WTC11 (cell line): ENCODE results near the gene MAPT. TPM values are rescaled to one million over a fixed set of nuclear protein-coding genes. Genes with fewer than 3 reads are reported as not detected.

ENCODE experiments used
- ATAC-seq: fragments of 200-7000 bp; cut with Tn5 transposase; 2 replicates; pipeline ENCODE4 v1.10.0; 2021; ENCODE audit warnings: mild to moderate bottlenecking, moderate library complexity
- CTCF ChIA-PET: fragments of 300-600 bp; sonication (Branson Sonifier 250); formaldehyde crosslinking; loops from one replicate; lab custom pipeline; 2021; ENCODE audit warnings: antibody characterized with exemption; lab: Charles Lee
- POLR2A ChIA-PET: fragments of 350-600 bp; sonication (Branson Sonifier 250); formaldehyde crosslinking; loops from one replicate; lab custom pipeline; 2021; ENCODE audit warnings: antibody characterized with exemption; lab: Charles Lee
- DNase-seq: peaks from one replicate; pipeline ENCODE4 v3.0.0; 2021; ENCODE audit warnings: low spot score
- H3K27ac Mint-ChIP-seq: 2 replicates; pipeline ENCODE4 v1.8.0; 2021; ENCODE audit warnings: mixed read lengths
- H3K27me3 Mint-ChIP-seq: 2 replicates; pipeline ENCODE4 v1.8.0; 2021; ENCODE audit warnings: low read depth, mild to moderate bottlenecking, moderate library complexity, mixed read lengths
- H3K36me3 Mint-ChIP-seq: 2 replicates; pipeline ENCODE4 v1.8.0; 2021; ENCODE audit warnings: mixed read lengths
- H3K4me1 Mint-ChIP-seq: 2 replicates; pipeline ENCODE4 v1.8.0; 2022; ENCODE audit warnings: mixed read lengths
- H3K4me3 Mint-ChIP-seq: 2 replicates; pipeline ENCODE4 v1.8.0; 2021; ENCODE audit warnings: mild to moderate bottlenecking, moderate library complexity, mixed read lengths
- H3K9me3 Mint-ChIP-seq: 2 replicates; pipeline ENCODE4 v1.8.0; 2021; ENCODE audit warnings: mixed read lengths
- E2F1 ChIP-seq: sonication (generic); formaldehyde crosslinking; IDR thresholded peaks from 2 replicates; pipeline ENCODE4 v1.8.0; 2022; ENCODE audit warnings: mild to moderate bottlenecking, missing genetic modification reagents
- ETV6 ChIP-seq: sonication (generic); formaldehyde crosslinking; IDR thresholded peaks from 2 replicates; pipeline ENCODE4 v1.8.1; 2022; ENCODE audit warnings: mild to moderate bottlenecking, missing genetic modification reagents
- FOXP1 ChIP-seq: sonication (generic); formaldehyde crosslinking; IDR thresholded peaks from 2 replicates; pipeline ENCODE4 v1.8.0; 2022; ENCODE audit warnings: missing genetic modification reagents, mild to moderate bottlenecking, moderate library complexity, borderline replicate concordance
- HMGA2 ChIP-seq: fragments of 250-450 bp; sonication (Bioruptor Pico); IDR thresholded peaks from 2 replicates; pipeline ENCODE4 v1.4.0; 2021; ENCODE audit warnings: mild to moderate bottlenecking, moderate library complexity
- MAX ChIP-seq: sonication (generic); formaldehyde crosslinking; IDR thresholded peaks from 2 replicates; pipeline ENCODE4 v1.8.0; 2022; ENCODE audit warnings: mild to moderate bottlenecking, missing genetic modification reagents
- OVOL2 ChIP-seq: fragments of 250-450 bp; sonication (Bioruptor Pico); IDR thresholded peaks from 2 replicates; pipeline ENCODE4 v1.9.0; 2021; ENCODE audit warnings: mild to moderate bottlenecking, borderline replicate concordance
- PRDM15 ChIP-seq: sonication (generic); formaldehyde crosslinking; IDR thresholded peaks from 2 replicates; pipeline ENCODE4 v1.8.0; 2022; ENCODE audit warnings: missing genetic modification reagents
- USF2 ChIP-seq: sonication (generic); formaldehyde crosslinking; IDR thresholded peaks from 2 replicates; pipeline ENCODE4 v1.8.1; 2023; ENCODE audit warnings: mild to moderate bottlenecking, missing genetic modification reagents, moderate library complexity
- ZBTB21 ChIP-seq: sonication (generic); formaldehyde crosslinking; IDR thresholded peaks from 2 replicates; pipeline ENCODE4 v1.8.1; 2023; ENCODE audit warnings: mild to moderate bottlenecking, missing genetic modification reagents, borderline replicate concordance
- ZNF121 ChIP-seq: sonication (generic); formaldehyde crosslinking; IDR thresholded peaks from 2 replicates; pipeline ENCODE4 v1.8.0; 2023; ENCODE audit warnings: missing genetic modification reagents
- ZNF219 ChIP-seq: sonication (generic); formaldehyde crosslinking; IDR thresholded peaks from 2 replicates; pipeline ENCODE4 v1.8.0; 2023; ENCODE audit warnings: missing genetic modification reagents, mild to moderate bottlenecking, borderline replicate concordance
- ZNF423 ChIP-seq: fragments of 250-450 bp; sonication (Bioruptor Pico); IDR thresholded peaks from 2 replicates; pipeline ENCODE4 v2.1.2; 2022; ENCODE audit warnings: mild to moderate bottlenecking, moderate library complexity
- ZNF512 ChIP-seq: sonication (generic); formaldehyde crosslinking; IDR thresholded peaks from 2 replicates; pipeline ENCODE4 v1.8.1; 2022; ENCODE audit warnings: missing genetic modification reagents, borderline replicate concordance
- total RNA-seq: library from RNA; stranded (reverse); gene quantifications from 3 replicates; pipeline ENCODE4 v1.2.3, GENCODE V29; 2021
- TF ChIP-seq, protein P1 (sequence below): fragments of 250-450 bp; sonication (Bioruptor Pico); IDR thresholded peaks from 2 replicates; pipeline ENCODE4 v1.9.0; 2021; ENCODE audit warnings: moderate library complexity, mild to moderate bottlenecking, inconsistent platforms, borderline replicate concordance
- TF ChIP-seq, protein P2 (sequence below): sonication (generic); formaldehyde crosslinking; IDR thresholded peaks from 2 replicates; pipeline ENCODE4 v1.8.1; 2023; ENCODE audit warnings: mild to moderate bottlenecking, missing genetic modification reagents, moderate library complexity
- TF ChIP-seq, protein P3 (sequence below): fragments of 200-600 bp; IDR thresholded peaks from 2 replicates; pipeline ENCODE4 v1.8.0; 2022; ENCODE audit warnings: antibody characterized with exemption

MAPT gene
- total RNA-seq, 1 experiment from 2014 or later: 2.2 TPM

DNA sequence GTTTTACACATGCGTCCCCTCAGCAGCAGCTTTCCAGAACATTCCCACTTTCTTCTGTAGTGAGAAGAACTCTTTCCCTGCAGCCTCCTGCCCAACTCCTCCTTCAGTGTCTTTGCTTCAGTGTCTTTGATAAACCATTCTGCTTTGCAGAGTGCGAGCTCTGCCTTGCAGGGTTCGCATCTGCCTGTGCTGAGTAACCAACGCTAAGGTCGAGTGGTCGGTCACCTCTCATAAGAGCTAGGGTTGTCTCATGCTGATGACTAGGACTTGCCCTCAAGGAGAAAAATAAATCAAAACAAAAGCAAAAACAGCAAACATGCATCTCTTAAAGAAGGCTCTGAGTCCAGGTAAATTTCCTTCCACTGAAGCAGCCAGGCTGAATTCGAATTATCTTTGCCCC lies 22.7 kb downstream of the MAPT start:
- Mint-ChIP-seq H3K27me3 (peaks cover 7% of the 10 kb centered on the region), H3K9me3 (peaks cover 14% of the 10 kb centered on the region), H3K4me1 (no peaks in the 10 kb centered on the region), H3K4me3 (no peak overlapping the region), H3K36me3 (peaks cover 10% of the 10 kb centered on the region)
- CTCF ChIA-PET: interaction anchor here (1.6 to 1.9 kb wide), 2 partner anchors 32 to 54 kb away, joined by 4 to 6 read pairs; no protein-coding TSS in a partner anchor
- no peak for TF ChIP-seq OVOL2 (CRISPR knock-in tag)
- TF ChIP-seq, protein P1, sequence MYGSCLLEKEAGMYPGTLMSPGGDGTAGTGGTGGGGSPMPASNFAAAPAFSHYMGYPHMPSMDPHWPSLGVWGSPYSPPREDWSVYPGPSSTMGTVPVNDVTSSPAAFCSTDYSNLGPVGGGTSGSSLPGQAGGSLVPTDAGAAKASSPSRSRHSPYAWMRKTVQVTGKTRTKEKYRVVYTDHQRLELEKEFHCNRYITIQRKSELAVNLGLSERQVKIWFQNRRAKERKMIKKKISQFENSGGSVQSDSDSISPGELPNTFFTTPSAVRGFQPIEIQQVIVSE: no peak
- TF ChIP-seq ZNF423 (CRISPR knock-in tag): no peak
- TF ChIP-seq USF2 (CRISPR knock-in tag): no peak
- TF ChIP-seq ZNF219: no peak
- TF ChIP-seq, protein P2, sequence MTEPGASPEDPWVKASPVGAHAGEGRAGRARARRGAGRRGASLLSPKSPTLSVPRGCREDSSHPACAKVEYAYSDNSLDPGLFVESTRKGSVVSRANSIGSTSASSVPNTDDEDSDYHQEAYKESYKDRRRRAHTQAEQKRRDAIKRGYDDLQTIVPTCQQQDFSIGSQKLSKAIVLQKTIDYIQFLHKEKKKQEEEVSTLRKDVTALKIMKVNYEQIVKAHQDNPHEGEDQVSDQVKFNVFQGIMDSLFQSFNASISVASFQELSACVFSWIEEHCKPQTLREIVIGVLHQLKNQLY (CRISPR knock-in tag): no peak
- TF ChIP-seq PRDM15: no peak
- TF ChIP-seq ZNF512 (CRISPR knock-in tag): no peak
- TF ChIP-seq, protein P3, sequence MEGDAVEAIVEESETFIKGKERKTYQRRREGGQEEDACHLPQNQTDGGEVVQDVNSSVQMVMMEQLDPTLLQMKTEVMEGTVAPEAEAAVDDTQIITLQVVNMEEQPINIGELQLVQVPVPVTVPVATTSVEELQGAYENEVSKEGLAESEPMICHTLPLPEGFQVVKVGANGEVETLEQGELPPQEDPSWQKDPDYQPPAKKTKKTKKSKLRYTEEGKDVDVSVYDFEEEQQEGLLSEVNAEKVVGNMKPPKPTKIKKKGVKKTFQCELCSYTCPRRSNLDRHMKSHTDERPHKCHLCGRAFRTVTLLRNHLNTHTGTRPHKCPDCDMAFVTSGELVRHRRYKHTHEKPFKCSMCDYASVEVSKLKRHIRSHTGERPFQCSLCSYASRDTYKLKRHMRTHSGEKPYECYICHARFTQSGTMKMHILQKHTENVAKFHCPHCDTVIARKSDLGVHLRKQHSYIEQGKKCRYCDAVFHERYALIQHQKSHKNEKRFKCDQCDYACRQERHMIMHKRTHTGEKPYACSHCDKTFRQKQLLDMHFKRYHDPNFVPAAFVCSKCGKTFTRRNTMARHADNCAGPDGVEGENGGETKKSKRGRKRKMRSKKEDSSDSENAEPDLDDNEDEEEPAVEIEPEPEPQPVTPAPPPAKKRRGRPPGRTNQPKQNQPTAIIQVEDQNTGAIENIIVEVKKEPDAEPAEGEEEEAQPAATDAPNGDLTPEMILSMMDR: no peak
- TF ChIP-seq, all 79 proteins: peak for 0
- no peak for DNase-seq
- no peak overlapping the region; the same call in 1 of the 2 replicates for H3K27ac Mint-ChIP-seq
- POLR2A ChIA-PET: no interaction called here
- no peak for ATAC-seq

DNA sequence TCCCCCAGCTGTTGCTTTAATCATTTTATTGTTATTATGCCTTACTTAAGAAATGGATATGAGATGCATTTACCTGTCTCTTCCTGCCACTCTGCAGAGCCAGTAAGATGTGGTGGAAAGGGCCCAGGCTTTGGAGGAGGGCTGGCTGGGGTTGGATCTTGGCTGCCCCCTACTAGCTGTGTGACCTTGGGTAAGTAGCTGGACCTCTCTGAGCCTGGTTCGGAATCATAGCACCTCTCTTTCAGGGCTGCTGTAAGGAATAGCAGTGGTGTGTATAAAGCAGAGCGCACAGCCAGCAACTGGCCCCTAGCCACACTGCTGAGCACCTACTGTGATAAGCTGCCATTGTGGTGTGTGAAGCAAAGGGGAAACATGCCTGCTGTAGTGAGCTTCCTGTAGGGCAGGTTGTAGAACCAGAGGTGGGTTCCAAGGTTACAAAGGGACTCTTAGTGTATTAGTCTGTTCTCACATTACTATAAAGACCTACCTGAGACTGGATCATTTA lies 23.9 kb downstream of the MAPT start:
- H3K4me1 Mint-ChIP-seq: no peaks in the 10 kb centered on the region
- CTCF ChIA-PET: interaction anchor here (1.0 to 2.3 kb wide), 5 partner anchors 21 to 126 kb away, joined by 3 to 9 read pairs (median 4); no protein-coding TSS in a partner anchor
- H3K36me3 Mint-ChIP-seq: no peaks in the 10 kb centered on the region; the same call in 1 of the 2 replicates
- no peak overlapping the region for H3K27ac Mint-ChIP-seq
- H3K27me3 Mint-ChIP-seq: peaks cover under 1% of the 10 kb centered on the region; the same call in 1 of the 2 replicates
- DNase-seq: no peak
- no peak overlapping the region for H3K4me3 Mint-ChIP-seq
- H3K9me3 Mint-ChIP-seq: peaks cover 2% of the 10 kb centered on the region
- POLR2A ChIA-PET: no interaction called here
- TF ChIP-seq ETV6 (CRISPR knock-in tag): no peak
- TF ChIP-seq FOXP1 (CRISPR knock-in tag): no peak
- TF ChIP-seq ZNF219: no peak
- TF ChIP-seq HMGA2 (CRISPR knock-in tag): no peak
- TF ChIP-seq ZNF121 (CRISPR knock-in tag): no peak
- TF ChIP-seq MAX (CRISPR knock-in tag): no peak
- no peak for TF ChIP-seq E2F1 (CRISPR knock-in tag)
- TF ChIP-seq, protein P2 (CRISPR knock-in tag): no peak
- TF ChIP-seq ZBTB21 (CRISPR knock-in tag): no peak
- TF ChIP-seq OVOL2 (CRISPR knock-in tag): no peak
- TF ChIP-seq, all 79 proteins: peak for 0
- ATAC-seq: no peak
